Osteocyte (in vitro differentiated cells): ENCODE data around the gene CASP8AP2. TPM values are rescaled to one million over a fixed set of nuclear protein-coding genes. Genes with fewer than 3 reads are reported as not detected.

Source experiments
- DNase-seq: peaks from one replicate; pipeline ENCODE4 v3.0.0; 2021; ENCODE audit warnings: mixed read lengths; ENCODE audit not compliant: unreplicated experiment; ENCODE audit errors: extremely low spot score
- H3K27ac Mint-ChIP-seq: one replicate; pipeline ENCODE4 v1.8.0; 2021; ENCODE audit warnings: mild to moderate bottlenecking, mixed read lengths; ENCODE audit not compliant: unreplicated experiment
- H3K27me3 Mint-ChIP-seq: one replicate; pipeline ENCODE4 v1.8.0; 2021; ENCODE audit warnings: mixed read lengths; ENCODE audit not compliant: unreplicated experiment
- H3K36me3 Mint-ChIP-seq: one replicate; pipeline ENCODE4 v1.8.0; 2021; ENCODE audit warnings: mixed read lengths; ENCODE audit not compliant: unreplicated experiment
- H3K4me1 Mint-ChIP-seq: one replicate; pipeline ENCODE4 v1.8.0; 2021; ENCODE audit warnings: mixed read lengths; ENCODE audit not compliant: unreplicated experiment
- H3K4me3 Mint-ChIP-seq: one replicate; pipeline ENCODE4 v1.8.0; 2021; ENCODE audit warnings: mild to moderate bottlenecking, moderate library complexity, mixed read lengths; ENCODE audit not compliant: unreplicated experiment
- H3K9me3 Mint-ChIP-seq: one replicate; pipeline ENCODE4 v1.8.0; 2021; ENCODE audit warnings: mixed read lengths; ENCODE audit not compliant: unreplicated experiment
- total RNA-seq: library from RNA; stranded (reverse); gene quantifications from 2 replicates; pipeline ENCODE4 v1.2.1, GENCODE V29; 2021
- TF ChIP-seq, protein P1 (sequence below): fragments of 200-600 bp; sonication (generic); IDR thresholded peaks from 2 replicates; pipeline ENCODE4 v1.5.0; 2021; ENCODE audit warnings: antibody characterized with exemption, mild to moderate bottlenecking, moderate library complexity

Gene CASP8AP2
- total RNA-seq, 1 donor from 2014 or later: 15.2 TPM

DNA sequence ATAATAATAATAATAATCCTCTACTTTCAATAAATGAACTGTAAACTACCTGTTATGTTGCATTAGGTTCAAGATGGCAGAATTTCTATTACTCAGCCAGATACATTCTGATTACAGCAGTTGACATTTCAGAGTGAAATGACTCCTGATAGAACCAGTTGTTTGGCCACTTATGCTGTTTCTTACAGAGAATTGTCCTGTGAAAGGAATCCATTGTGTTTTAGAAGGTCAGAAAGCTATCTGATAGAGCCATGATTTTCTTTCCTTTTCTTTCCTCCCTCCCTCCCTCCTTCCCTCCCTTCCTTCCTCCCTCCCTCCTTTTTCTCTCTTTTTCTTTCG is 81.2 kb downstream of the CASP8AP2 start:
- H3K4me3 Mint-ChIP-seq: no peak overlapping the region

DNA sequence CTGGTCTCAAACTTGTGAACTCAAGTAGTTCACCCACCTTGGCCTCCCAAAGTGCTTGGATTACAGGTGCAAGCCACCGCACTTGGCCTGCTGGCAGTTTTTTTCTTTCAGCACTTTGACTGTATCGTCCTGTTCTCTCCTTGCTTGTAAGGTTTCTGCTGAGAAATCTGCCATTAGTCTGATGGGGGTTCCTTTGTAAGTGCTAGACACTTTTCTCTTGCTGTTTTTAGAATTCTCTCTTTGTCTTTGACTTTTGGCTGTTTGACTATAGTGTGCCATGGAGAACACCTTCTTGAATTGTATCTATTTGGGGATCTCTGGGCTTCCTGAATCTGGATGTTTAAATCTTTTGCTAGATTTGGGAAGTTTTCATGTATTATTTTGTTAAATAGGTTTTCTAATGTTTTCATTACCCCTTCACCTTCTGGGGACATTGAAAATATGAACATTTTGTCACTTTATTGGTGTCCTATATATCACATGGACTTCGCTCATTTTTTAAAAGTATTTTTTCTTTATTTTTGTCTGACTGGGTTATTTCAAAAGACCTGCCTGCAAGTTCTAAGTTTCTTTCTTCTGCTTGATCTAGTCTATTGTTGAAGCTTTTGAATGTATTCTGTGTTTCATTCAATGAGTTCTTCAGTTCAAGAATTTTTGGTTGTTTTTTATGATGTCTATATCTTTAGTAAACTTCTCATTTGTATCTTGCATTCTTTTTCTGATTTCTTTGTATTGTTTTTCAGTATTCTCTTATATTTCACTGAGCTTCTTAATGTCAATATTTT is 86.6 kb downstream of the CASP8AP2 start:
- Mint-ChIP-seq H3K4me3 (no peak overlapping the region), H3K27ac (no peak overlapping the region), H3K9me3 (peaks cover 19% of the 10 kb centered on the region), H3K4me1 (no peaks in the 10 kb centered on the region), H3K36me3 (no peaks in the 10 kb centered on the region), H3K27me3 (peaks cover 16% of the 10 kb centered on the region)
- TF ChIP-seq, protein P1, sequence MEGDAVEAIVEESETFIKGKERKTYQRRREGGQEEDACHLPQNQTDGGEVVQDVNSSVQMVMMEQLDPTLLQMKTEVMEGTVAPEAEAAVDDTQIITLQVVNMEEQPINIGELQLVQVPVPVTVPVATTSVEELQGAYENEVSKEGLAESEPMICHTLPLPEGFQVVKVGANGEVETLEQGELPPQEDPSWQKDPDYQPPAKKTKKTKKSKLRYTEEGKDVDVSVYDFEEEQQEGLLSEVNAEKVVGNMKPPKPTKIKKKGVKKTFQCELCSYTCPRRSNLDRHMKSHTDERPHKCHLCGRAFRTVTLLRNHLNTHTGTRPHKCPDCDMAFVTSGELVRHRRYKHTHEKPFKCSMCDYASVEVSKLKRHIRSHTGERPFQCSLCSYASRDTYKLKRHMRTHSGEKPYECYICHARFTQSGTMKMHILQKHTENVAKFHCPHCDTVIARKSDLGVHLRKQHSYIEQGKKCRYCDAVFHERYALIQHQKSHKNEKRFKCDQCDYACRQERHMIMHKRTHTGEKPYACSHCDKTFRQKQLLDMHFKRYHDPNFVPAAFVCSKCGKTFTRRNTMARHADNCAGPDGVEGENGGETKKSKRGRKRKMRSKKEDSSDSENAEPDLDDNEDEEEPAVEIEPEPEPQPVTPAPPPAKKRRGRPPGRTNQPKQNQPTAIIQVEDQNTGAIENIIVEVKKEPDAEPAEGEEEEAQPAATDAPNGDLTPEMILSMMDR: no peak
- no peak for DNase-seq

More for the DNA sequence above, 81.2 kb downstream of the CASP8AP2 start:
- Mint-ChIP-seq H3K36me3 (no peaks in the 10 kb centered on the region), H3K4me1 (peaks cover 2% of the 10 kb centered on the region), H3K9me3 (peaks cover 6% of the 10 kb centered on the region), H3K27me3 (peaks cover 27% of the 10 kb centered on the region), H3K27ac (no peak overlapping the region)
- DNase-seq: no peak
- TF ChIP-seq, protein P1: no peak

DNA sequence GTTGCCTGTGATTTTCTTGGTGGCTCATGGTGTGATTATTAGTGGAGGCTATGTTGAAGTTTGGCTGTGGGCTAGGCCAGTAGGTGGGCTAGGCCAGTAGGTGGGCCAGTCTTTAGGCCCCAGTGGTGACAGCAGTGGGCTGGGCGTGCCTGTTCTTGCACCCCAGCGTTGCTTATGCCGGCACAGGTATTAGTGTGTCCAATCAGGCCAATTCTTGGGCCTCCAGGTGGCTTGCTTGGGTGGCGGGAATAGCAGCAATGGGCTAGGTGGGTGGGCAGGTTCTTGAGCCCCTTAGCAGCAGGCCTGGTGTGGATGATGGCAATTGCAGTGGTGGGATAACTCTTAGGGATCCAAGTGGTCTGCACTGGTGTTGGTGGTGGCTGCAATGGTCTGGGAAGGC is 87.5 kb downstream of the CASP8AP2 start:
- no peaks in the 10 kb centered on the region for H3K36me3 Mint-ChIP-seq
- peaks cover 19% of the 10 kb centered on the region for H3K9me3 Mint-ChIP-seq
- no peaks in the 10 kb centered on the region for H3K4me1 Mint-ChIP-seq
- no peak overlapping the region for H3K27ac Mint-ChIP-seq
- no peak for DNase-seq
- peaks cover 9% of the 10 kb centered on the region for H3K27me3 Mint-ChIP-seq
- H3K4me3 Mint-ChIP-seq: no peak overlapping the region
- TF ChIP-seq, protein P1: no peak

DNA sequence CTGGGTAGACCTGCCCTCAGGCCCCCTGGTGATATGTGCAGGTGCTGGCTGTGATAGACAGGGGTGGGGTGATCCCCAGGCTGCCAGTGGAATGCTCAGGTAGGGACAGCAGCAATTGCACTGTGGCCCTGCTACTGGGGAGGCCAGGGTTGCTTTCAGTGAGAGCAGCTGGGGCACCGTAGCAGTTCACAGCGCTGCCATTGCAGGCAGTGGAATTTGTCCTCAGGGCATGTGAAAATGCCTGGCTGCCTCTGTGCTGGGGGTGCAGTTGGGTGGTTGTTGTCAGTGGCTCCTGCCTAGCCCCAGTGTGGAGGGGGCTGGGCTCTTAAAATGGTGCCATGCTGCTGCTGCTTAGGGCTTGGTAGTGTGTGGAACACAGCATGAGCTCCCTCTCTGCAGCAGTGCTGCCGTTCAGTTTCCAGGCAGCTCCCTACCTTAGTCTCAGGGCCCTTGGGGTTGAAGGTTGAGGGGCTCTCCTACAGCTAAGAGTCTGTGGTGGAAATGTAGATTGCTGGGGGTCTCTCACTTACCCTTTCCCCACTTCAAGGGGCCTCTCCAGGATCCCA is 88.2 kb downstream of the CASP8AP2 start:
- H3K27ac Mint-ChIP-seq: no peak overlapping the region
- no peak overlapping the region for H3K4me3 Mint-ChIP-seq
- H3K27me3 Mint-ChIP-seq: peaks cover 6% of the 10 kb centered on the region
- no peak for DNase-seq
- peaks cover 19% of the 10 kb centered on the region for H3K9me3 Mint-ChIP-seq
- H3K36me3 Mint-ChIP-seq: no peaks in the 10 kb centered on the region
- TF ChIP-seq, protein P1: no peak
- H3K4me1 Mint-ChIP-seq: no peaks in the 10 kb centered on the region

Other genes starting within 250 kb of the CASP8AP2 start
- gene LYRM2, start 191.1 kb upstream of the CASP8AP2 start, total RNA-seq: 32.0 and 34.4 TPM in 2 replicates
- 30.8 and 33.4 TPM in 2 replicates for gene MDN1, start 10.1 kb upstream of the CASP8AP2 start, total RNA-seq
- gene GJA10, start 64.6 kb downstream of the CASP8AP2 start, total RNA-seq: not detected in 2 replicates